ENCODE results near the gene BHMT. TPM values are rescaled to one million over a fixed set of nuclear protein-coding genes. Genes with fewer than 3 reads are reported as not detected.

Gene BHMT
- total RNA-seq, 2 donors from 2014 or later = not detected

DNA sequence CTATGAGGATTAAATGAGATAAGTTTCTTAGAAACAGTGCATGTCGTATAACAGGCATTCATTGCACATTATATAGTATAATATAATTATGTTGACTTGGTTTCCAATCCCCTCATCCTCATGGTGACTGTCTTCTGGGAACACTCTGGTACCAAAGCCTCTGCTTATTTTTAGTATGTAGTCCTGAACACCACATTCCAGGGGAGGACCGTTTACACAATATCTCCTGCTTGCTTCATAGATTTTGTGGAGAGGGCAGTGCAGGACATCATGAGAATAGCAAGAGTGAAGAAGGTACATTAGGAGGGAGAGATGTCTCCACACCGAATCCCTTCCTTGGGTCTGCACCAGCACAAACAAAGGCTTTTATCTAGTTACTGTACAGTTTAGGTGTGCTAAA is 20.5 kb upstream of the BHMT start:
- no peaks in the 10 kb centered on the region for H3K4me1 Mint-ChIP-seq (ENCODE audit: low read depth)
- H3K27me3 Mint-ChIP-seq (ENCODE audit: low read depth) = peaks cover 6% of the 10 kb centered on the region
- H3K4me3 Mint-ChIP-seq = no peak overlapping the region
- peaks cover 2% of the 10 kb centered on the region in 2 donors for H3K36me3 Mint-ChIP-seq (ENCODE audit: insufficient read depth in 2 of 2)
- peaks cover 2% of the 10 kb centered on the region in 2 donors for H3K9me3 Mint-ChIP-seq
- no peak for ATAC-seq (replicated peaks in 1 of 2)
- no peak for DNase-seq
- H3K27ac Mint-ChIP-seq = no peak overlapping the region

DNA sequence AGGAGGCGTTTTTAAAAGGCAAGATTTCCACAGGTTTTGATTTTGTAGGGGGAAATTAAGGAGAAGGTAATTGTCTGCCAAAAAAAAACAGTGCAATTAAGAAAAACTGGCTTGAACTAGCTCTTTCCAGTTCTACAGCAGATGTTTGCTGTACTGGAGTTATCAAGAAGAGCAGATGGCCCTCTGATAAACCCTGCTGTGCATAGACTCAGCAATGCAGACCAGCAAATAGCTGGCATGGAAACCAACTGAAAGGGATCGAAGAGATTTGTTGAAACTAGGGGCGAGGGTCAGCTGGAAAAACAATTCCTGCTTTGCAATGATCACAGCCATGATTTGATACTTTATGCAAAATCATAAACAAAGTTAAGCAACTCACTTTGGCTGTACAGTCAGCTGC is 17.8 kb upstream of the BHMT start:
- Mint-ChIP-seq H3K9me3 (peaks cover 2% of the 10 kb centered on the region in 2 donors), H3K27ac (no peak overlapping the region), H3K27me3 (ENCODE audit: low read depth) (peaks cover 6% of the 10 kb centered on the region), H3K4me3 (no peak overlapping the region), H3K4me1 (ENCODE audit: low read depth) (no peaks in the 10 kb centered on the region), H3K36me3 (ENCODE audit: insufficient read depth in 2 of 2) (peaks cover 2% of the 10 kb centered on the region in 2 donors)
- no peak for ATAC-seq (replicated peaks in 1 of 2)
- no peak for DNase-seq

DNA sequence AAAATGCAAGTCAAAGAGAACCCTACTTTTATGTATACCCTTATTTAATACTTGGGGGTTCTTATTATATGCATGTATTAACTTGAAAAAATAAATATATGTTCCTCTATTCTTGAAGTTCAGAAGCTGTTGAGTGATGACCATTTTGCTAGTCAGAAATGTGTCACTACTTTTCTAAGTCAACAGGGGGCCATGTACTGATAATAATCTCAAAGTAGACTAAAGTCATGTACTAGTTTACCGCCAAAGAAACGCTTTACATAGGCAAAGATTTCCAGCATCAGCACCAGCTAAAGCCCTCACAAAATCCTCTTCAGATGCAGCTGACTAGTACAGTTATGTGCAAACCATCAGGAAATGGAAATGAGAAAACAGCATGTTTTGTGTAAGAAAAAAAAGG is 5.7 kb upstream of the BHMT start:
- Mint-ChIP-seq H3K9me3 (no peaks in the 10 kb centered on the region), H3K4me3 (no peak overlapping the region), H3K36me3 (ENCODE audit: insufficient read depth in 2 of 2) (no peaks in the 10 kb centered on the region), H3K27ac (no peak overlapping the region), H3K27me3 (ENCODE audit: low read depth) (peaks cover 52% of the 10 kb centered on the region), H3K4me1 (ENCODE audit: low read depth) (no peaks in the 10 kb centered on the region)
- DNase-seq (no peak), ATAC-seq (replicated peaks in 1 of 2) (no peak)

DNA sequence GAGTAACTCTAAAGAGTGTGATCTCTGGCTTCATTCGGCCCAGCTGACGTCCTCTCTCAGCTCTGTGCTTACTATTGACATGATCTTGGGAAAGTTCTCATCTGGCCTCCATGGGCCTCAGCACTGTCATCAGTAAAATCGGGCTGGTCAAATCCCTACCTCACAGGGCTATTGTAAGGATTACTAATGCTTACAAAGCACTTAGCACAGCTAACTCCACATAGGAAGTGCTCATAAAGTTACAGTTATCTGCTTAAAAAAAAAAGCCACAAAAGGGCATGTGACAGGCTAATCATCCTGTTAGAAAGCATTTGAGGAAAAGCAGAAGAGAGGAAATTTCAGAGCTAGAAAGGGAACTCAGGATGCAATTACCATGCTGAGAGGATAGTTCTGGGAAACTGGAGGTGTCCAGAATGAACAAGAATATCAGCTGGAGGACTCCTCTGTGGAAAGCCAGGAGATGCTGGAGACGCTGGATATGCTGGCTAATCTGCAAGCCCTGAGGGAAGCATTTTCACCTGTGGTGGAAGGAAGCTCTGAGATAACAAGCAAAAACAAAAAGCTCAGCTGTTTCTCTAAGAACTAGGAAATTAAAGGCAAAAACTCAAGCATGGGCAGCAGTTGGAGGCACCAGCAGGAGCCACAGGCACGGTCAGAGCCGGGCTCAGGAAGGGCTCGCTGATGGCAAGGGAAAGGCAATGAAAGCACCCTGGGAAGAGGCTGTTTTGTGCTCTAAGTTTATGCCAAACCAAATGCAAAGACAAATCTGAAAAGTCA is 4.4 kb upstream of the BHMT start:
- H3K27ac Mint-ChIP-seq = no peak overlapping the region
- no peak for ATAC-seq (replicated peaks in 1 of 2)
- H3K4me3 Mint-ChIP-seq = no peak overlapping the region
- DNase-seq = no peak
- no peaks in the 10 kb centered on the region for H3K9me3 Mint-ChIP-seq
- H3K4me1 Mint-ChIP-seq (ENCODE audit: low read depth) = no peaks in the 10 kb centered on the region
- no peaks in the 10 kb centered on the region for H3K36me3 Mint-ChIP-seq (ENCODE audit: insufficient read depth in 2 of 2)
- peaks cover 66% of the 10 kb centered on the region for H3K27me3 Mint-ChIP-seq (ENCODE audit: low read depth)

DNA sequence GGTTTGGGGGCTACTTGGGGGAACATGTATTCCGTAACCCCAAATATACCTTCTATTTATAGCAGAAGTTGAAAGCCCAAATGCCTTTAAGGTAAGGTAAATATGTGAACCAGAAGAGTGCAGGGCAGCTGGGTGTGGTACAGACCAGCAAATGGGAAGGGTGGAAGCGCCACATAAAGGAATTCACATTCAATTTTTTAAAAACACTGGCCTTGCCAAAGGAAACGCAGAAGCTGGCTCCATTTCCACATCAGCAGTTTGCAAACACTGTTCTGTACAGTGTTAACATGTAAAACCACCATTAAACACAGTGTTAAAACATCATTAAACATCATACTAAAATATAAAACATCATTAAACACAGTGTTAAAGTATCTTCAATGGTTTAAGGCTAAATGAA is 3.5 kb upstream of the BHMT start:
- no peaks in the 10 kb centered on the region for H3K36me3 Mint-ChIP-seq (ENCODE audit: insufficient read depth in 2 of 2)
- H3K27me3 Mint-ChIP-seq (ENCODE audit: low read depth) = peaks cover 74% of the 10 kb centered on the region
- H3K9me3 Mint-ChIP-seq = no peaks in the 10 kb centered on the region
- DNase-seq (no peak), ATAC-seq (replicated peaks in 1 of 2) (no peak)
- no peak overlapping the region for H3K27ac Mint-ChIP-seq
- H3K4me1 Mint-ChIP-seq (ENCODE audit: low read depth) = no peaks in the 10 kb centered on the region
- H3K4me3 Mint-ChIP-seq = no peak overlapping the region

DNA sequence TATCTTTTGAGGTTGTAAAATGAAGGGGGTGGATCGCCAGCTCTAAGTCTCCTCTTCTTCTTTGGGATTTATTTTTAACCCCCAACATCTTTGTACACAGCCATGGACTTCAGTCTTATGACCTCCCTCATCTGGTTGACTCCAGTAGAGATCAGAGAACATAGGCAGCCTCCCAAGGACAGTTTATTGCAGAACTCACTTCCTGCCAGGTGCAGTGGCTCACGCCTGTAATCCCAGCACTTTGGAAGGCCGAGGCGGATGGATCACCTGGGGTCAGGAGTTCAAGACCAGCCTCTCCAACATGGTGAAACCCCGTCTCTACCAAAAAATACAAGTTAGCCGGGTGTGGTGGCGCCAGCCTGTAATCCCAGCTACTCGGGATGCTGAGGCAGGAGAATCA is 2.8 kb upstream of the BHMT start:
- Mint-ChIP-seq H3K36me3 (ENCODE audit: insufficient read depth in 2 of 2) (no peaks in the 10 kb centered on the region), H3K4me1 (ENCODE audit: low read depth) (no peaks in the 10 kb centered on the region), H3K27me3 (ENCODE audit: low read depth) (peaks cover 74% of the 10 kb centered on the region)

DNA sequence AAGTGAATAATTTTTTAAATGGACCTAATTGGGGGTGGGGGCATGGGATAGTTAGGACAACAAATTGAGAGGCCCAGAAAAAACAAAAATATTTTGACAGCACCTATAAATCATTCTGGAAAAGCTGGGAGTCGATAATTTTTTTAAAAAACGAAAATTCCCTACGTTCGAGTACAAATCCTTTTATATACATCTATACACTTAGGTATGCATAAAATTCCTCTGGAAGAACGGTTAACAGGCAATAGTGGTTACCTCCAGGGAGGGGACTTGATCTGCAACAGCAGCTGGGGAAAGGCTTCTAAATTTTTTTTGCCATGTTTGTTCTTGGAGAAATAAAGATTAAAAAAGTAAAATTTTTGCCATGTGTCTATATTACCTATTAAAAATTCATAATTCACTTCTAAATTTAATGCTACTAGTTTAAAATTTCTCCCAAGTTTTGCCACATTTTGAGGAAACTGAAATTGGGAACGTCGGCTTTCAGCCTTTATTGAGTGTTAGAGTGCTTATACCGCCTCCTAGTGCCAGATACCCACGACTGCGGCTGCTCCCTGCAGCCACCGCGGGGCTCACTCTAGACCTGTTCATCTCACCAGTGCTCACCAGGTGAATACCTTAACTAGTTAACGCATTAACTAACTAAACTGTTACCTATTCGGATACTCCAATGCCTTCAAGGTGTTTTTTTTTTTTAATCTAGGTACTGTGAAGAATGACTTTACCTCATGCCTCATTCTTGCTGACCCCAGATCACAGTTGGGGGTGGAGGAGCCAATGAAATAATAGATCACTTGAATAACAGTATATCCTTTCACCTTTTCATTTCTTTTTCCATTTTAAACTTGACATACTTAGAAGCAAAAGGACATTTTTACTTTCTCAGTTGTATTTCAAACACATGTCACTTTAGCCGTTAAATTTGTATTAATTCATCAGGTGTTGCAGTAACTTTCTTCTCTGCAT is 1.8 kb upstream of the BHMT start:
- no peaks in the 10 kb centered on the region for H3K9me3 Mint-ChIP-seq

More for the DNA sequence above, 2.8 kb upstream of the BHMT start:
- ATAC-seq (replicated peaks in 1 of 2) = no peak
- H3K9me3 Mint-ChIP-seq = no peaks in the 10 kb centered on the region
- no peak overlapping the region for H3K27ac Mint-ChIP-seq
- H3K4me3 Mint-ChIP-seq = no peak overlapping the region
- no peak for DNase-seq

DNA sequence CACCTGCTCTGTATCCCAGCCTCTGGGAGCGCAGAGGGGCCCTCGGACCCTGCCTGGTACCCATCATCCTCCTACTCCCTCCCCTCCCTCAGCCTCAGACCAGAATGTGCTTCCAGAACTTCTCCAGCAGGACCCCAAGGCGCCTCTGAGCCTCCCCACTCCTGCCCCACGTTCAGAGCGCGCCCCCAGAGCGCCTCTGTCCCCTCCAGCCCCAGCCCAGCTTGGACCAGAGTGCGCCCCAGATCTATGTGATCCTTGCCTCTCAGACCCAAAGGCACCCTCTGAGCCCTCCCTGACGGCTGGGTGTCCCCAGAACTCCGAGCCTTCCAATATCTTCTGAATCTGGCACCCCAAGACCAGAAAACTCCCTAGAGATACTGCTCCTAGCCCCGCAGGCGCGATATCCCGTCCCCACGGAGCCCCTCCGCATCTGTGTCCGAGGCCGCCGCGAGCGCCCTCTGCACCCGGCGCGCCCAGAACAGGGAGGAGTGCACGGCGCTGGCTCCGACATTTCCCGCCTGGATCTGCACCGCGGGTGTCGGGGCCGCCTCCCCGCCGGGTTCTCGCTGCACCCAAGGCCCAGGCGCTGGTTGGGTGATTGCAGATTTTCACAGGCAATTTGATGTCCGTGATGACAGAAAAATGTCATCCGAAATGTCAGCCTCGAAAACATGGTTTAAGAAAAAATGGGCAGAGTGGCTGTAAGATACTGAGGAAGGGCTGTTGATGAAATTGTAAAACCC is 522 bp downstream of the BHMT start:
- H3K4me3 Mint-ChIP-seq = peak overlapping the region in 1 of 2 donors; percentile 20
- no peak overlapping the region for H3K27ac Mint-ChIP-seq
- H3K36me3 Mint-ChIP-seq (ENCODE audit: insufficient read depth in 2 of 2) = no peaks in the 10 kb centered on the region
- ATAC-seq (replicated peaks in 1 of 2) (no peak), DNase-seq (no peak)
- H3K9me3 Mint-ChIP-seq = no peaks in the 10 kb centered on the region
- H3K27me3 Mint-ChIP-seq (ENCODE audit: low read depth) = peaks cover 58% of the 10 kb centered on the region
- no peaks in the 10 kb centered on the region for H3K4me1 Mint-ChIP-seq (ENCODE audit: low read depth)

More for the DNA sequence above, 1.8 kb upstream of the BHMT start:
- Mint-ChIP-seq H3K27ac (no peak overlapping the region), H3K4me1 (ENCODE audit: low read depth) (no peaks in the 10 kb centered on the region), H3K4me3 (no peak overlapping the region), H3K36me3 (ENCODE audit: insufficient read depth in 2 of 2) (no peaks in the 10 kb centered on the region), H3K27me3 (ENCODE audit: low read depth) (peaks cover 73% of the 10 kb centered on the region)
- peak; percentile 35 to 37 for DNase-seq
- peak; percentile 69 to 70 for ATAC-seq (replicated peaks in 1 of 2)

DNA sequence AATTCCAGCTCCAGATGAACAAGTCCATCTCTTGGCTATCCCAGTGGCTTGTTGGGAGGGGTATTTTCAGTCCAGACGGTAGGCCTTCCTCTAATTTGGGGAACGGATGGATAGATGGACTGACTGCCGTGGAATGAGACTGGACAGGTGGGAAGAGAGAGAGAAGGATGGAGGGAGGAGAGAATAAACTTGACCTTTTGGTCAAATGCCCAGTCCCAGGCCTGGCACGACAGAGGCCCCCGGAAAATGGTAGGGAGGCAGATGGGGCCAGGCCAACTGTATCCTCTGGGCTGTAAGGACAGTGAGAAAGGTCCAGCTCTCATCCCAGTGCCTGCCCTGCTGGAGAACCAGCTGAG is 1.1 kb downstream of the BHMT start:
- no peaks in the 10 kb centered on the region for H3K36me3 Mint-ChIP-seq (ENCODE audit: insufficient read depth in 2 of 2)
- H3K4me1 Mint-ChIP-seq (ENCODE audit: low read depth) = no peaks in the 10 kb centered on the region
- H3K9me3 Mint-ChIP-seq = no peaks in the 10 kb centered on the region
- H3K27me3 Mint-ChIP-seq (ENCODE audit: low read depth) = peaks cover 53% of the 10 kb centered on the region
- ATAC-seq (replicated peaks in 1 of 2) = no peak
- no peak for DNase-seq
- H3K4me3 Mint-ChIP-seq = no peak overlapping the region
- no peak overlapping the region for H3K27ac Mint-ChIP-seq

DNA sequence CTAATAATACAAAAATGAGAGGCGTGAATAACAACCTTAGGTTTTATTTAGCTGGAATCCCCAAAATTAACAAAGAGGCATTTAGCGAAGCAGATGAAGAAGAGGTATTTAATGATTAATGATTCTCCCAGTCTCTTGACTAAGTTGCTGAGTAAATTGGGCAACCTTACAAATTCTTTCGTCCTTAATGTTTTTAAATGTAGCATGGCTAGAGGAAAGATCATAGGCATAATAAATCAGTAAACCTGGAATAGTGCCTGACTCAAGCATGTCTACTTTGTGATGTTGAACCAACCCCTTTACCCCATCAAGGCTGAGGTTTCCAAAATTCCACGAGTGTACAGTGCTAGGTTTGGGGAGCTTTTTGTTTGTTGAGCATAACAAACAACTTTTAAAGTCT is 7.9 kb downstream of the BHMT start:
- no peak for ATAC-seq (replicated peaks in 1 of 2)
- Mint-ChIP-seq H3K9me3 (no peaks in the 10 kb centered on the region), H3K4me1 (ENCODE audit: low read depth) (no peaks in the 10 kb centered on the region), H3K27me3 (ENCODE audit: low read depth) (peaks cover 8% of the 10 kb centered on the region), H3K36me3 (ENCODE audit: insufficient read depth in 2 of 2) (peaks cover 2 to 3% of the 10 kb centered on the region in 2 donors), H3K27ac (no peak overlapping the region), H3K4me3 (no peak overlapping the region)
- no peak for DNase-seq

DNA sequence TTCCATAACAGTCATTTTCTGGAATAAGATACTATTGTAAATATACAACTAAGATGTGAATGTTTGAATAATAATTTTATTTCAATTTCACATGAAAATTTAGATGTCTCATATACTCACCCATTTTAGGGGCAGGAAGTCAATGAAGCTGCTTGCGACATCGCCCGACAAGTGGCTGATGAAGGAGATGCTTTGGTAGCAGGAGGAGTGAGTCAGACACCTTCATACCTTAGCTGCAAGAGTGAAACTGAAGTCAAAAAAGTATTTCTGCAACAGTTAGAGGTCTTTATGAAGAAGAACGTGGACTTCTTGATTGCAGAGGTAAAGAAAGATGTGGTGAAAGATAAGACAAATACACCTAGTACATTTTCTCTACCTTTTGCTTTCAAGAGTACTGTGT is 8.6 kb downstream of the BHMT start:
- Mint-ChIP-seq H3K4me3 (no peak overlapping the region), H3K27ac (no peak overlapping the region), H3K9me3 (no peaks in the 10 kb centered on the region), H3K27me3 (ENCODE audit: low read depth) (peaks cover 3% of the 10 kb centered on the region), H3K36me3 (ENCODE audit: insufficient read depth in 2 of 2) (peaks cover 2 to 3% of the 10 kb centered on the region in 2 donors), H3K4me1 (ENCODE audit: low read depth) (no peaks in the 10 kb centered on the region)
- ATAC-seq (replicated peaks in 1 of 2) (peak; percentile 43 to 55), DNase-seq (peak in 1 of 2 donors; percentile 9)

DNA sequence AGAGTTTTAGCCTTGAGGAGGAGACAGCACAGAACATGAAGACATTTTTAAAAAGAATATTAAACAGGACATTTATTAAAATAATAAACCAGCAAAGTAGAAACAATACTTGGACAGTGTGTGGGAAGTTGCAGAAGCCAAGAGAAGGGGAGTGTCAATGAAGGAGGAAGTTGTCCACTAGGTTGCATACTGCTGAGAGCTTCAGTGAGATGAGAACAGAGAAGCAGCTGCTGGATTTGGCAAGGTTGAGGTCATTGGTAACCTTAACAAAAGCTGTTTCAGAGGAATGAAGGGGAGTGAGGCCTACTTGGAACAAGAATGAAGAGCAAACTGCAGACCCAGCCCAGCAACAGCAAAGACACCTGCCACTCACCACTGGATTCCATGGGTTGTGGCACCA is 11.4 kb downstream of the BHMT start:
- Mint-ChIP-seq H3K27ac (no peak overlapping the region), H3K27me3 (ENCODE audit: low read depth) (peaks cover 8% of the 10 kb centered on the region), H3K36me3 (ENCODE audit: insufficient read depth in 2 of 2) (peaks cover 2 to 3% of the 10 kb centered on the region in 2 donors), H3K9me3 (no peaks in the 10 kb centered on the region), H3K4me3 (no peak overlapping the region), H3K4me1 (ENCODE audit: low read depth) (no peaks in the 10 kb centered on the region)
- DNase-seq = no peak
- ATAC-seq (replicated peaks in 1 of 2) = no peak

DNA sequence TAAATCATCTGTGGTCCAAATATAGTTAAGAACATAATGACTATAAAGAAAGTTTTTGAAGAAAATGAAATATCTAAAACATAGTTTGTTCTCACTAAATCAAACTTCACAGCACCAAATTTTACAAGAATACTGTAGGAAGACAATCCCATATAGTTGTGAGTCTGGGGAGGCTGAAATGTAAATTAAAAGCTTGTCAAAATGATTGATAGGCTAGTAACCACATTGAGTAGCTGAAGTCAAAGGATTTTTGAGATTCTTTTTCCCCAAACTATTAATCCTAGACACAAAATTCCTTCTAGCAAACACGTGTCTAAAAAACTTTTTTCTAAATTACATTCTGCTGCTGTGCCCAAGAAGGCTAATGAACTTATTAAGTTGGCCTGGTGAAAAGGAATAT is 13.0 kb downstream of the BHMT start:
- Mint-ChIP-seq H3K4me3 (no peak overlapping the region), H3K27ac (no peak overlapping the region), H3K27me3 (ENCODE audit: low read depth) (peaks cover 8% of the 10 kb centered on the region), H3K36me3 (ENCODE audit: insufficient read depth in 2 of 2) (peaks cover 0 to 2% of the 10 kb centered on the region in 2 donors), H3K4me1 (ENCODE audit: low read depth) (no peaks in the 10 kb centered on the region), H3K9me3 (no peaks in the 10 kb centered on the region)
- no peak for DNase-seq
- ATAC-seq (replicated peaks in 1 of 2) = no peak

Measured in activated T-cell treated with anti-CD3 and anti-CD28 coated beads, Interleukin-2, amount 50 U/mL, for 72 hours (primary cell).